ENCODE measurements around the gene THEMIS.
"Not testable (repeated sequence)": the region's sequence is repeated elsewhere in the genome, so short reads cannot be mapped to it uniquely, and the experiment has no call there.

THEMIS gene

GRCh38 chr6:127932708-127933107 is 31.9 kb upstream of the THEMIS start:
- DNase-seq (ENCODE audit: low read depth), result no peak
- no peak overlapping the region for H3K4me3 ChIP-seq (ENCODE audit: low read depth, low read length)
- TF ChIP-seq CTCF (IDR thresholded peaks at IDR 0.05; ENCODE audit: control insufficient read depth, extremely low read depth, insufficient read depth), result no peak

- not testable (repeated sequence) for H3K4me3 ChIP-seq (ENCODE audit: low read depth, low read length); DNase-seq (ENCODE audit: low read depth)
Observed at GRCh38 chr6:127926441-127926840, 25.6 kb upstream of the THEMIS start.

GRCh38 chr6:127924440-127924839 is 23.6 kb upstream of the THEMIS start:
- no peak for TF ChIP-seq CTCF (IDR thresholded peaks at IDR 0.05; ENCODE audit: control insufficient read depth, extremely low read depth, insufficient read depth)
- no peak for DNase-seq (ENCODE audit: low read depth)
- no peak overlapping the region for H3K4me3 ChIP-seq (ENCODE audit: low read depth, low read length)

GRCh38 chr6:127924031-127924430 is 23.2 kb upstream of the THEMIS start:
- no peak for TF ChIP-seq CTCF (IDR thresholded peaks at IDR 0.05; ENCODE audit: control insufficient read depth, extremely low read depth, insufficient read depth)
- DNase-seq (ENCODE audit: low read depth), result no peak
- no peak overlapping the region for H3K4me3 ChIP-seq (ENCODE audit: low read depth, low read length)

- H3K4me3 ChIP-seq (ENCODE audit: low read depth, low read length), result no peak overlapping the region
- no peak for TF ChIP-seq CTCF (IDR thresholded peaks at IDR 0.05; ENCODE audit: control insufficient read depth, extremely low read depth, insufficient read depth)
- DNase-seq (ENCODE audit: low read depth), result no peak
Observed at GRCh38 chr6:127923135-127923534, 22.3 kb upstream of the THEMIS start.

GRCh38 chr6:127921982-127922381 is 21.1 kb upstream of the THEMIS start:
- no peak for TF ChIP-seq CTCF (IDR thresholded peaks at IDR 0.05; ENCODE audit: control insufficient read depth, extremely low read depth, insufficient read depth)
- H3K4me3 ChIP-seq (ENCODE audit: low read depth, low read length), result no peak overlapping the region
- no peak for DNase-seq (ENCODE audit: low read depth)

GRCh38 chr6:127920804-127921203 is 19.9 kb upstream of the THEMIS start:
- no peak for TF ChIP-seq CTCF (IDR thresholded peaks at IDR 0.05; ENCODE audit: control insufficient read depth, extremely low read depth, insufficient read depth)

More at GRCh38 chr6:127920804-127921203, 19.9 kb upstream of the THEMIS start:
- DNase-seq (ENCODE audit: low read depth), result no peak
- H3K4me3 ChIP-seq (ENCODE audit: low read depth, low read length), result no peak overlapping the region

Measured in LNCaP clone FGC (cell line).